OCI-LY3 (cell line): Measurements from ENCODE around the gene FAM43A.

ENCODE experiments used
- EZH2phosphoT487 ChIP-seq: fragments of 200-600 bp; shearing (Covaris generic); IDR thresholded peaks from 2 replicates; pipeline ENCODE4 v1.6.1; 2018; ENCODE audit warnings: antibody characterized with exemption, mixed run types, low read depth
- TF ChIP-seq, protein P1 (sequence below): fragments of 200-600, 300-600 bp; sonication (generic); IDR thresholded peaks from 2 replicates; pipeline ENCODE4 v1.5.1; 2014; ENCODE audit warnings: antibody characterized with exemption, low read length, low read depth

DNA sequence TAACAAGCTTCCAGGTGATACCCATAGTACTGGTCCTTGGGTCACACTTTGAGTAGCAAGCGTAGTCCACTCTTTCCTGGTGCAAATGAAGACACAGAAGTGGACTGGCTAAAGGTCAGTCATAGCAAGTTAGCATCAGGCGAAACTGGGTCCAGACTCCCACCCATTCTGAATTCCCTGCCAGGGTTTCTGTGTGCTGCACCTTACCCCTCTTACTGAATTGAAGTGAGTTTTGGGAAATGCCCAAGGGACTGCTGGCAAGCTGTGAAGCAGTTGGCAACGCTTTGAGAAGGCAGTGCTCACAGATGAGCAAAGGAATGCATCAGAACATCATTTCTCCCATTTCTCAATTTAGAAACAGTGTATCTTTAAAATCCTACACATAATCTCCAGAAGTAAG is 11.9 kb upstream of the FAM43A start:
- TF ChIP-seq, protein P1, sequence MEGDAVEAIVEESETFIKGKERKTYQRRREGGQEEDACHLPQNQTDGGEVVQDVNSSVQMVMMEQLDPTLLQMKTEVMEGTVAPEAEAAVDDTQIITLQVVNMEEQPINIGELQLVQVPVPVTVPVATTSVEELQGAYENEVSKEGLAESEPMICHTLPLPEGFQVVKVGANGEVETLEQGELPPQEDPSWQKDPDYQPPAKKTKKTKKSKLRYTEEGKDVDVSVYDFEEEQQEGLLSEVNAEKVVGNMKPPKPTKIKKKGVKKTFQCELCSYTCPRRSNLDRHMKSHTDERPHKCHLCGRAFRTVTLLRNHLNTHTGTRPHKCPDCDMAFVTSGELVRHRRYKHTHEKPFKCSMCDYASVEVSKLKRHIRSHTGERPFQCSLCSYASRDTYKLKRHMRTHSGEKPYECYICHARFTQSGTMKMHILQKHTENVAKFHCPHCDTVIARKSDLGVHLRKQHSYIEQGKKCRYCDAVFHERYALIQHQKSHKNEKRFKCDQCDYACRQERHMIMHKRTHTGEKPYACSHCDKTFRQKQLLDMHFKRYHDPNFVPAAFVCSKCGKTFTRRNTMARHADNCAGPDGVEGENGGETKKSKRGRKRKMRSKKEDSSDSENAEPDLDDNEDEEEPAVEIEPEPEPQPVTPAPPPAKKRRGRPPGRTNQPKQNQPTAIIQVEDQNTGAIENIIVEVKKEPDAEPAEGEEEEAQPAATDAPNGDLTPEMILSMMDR, result no peak
- no peak for TF ChIP-seq EZH2phosphoT487
